T-helper 1 cell treated with Interleukin-12 subunit alpha and Interleukin-12 subunit beta and Interleukin-4 antibody, amounts not matched to agents 30 ng/mL and 1 ng/mL, for 36 hours (primary cell): ENCODE measurements around the gene TMEM131L. TPM values are rescaled to one million over a fixed set of nuclear protein-coding genes. Genes with fewer than 3 reads are reported as not detected.

ENCODE experiments used
- intact Hi-C: fragments of 100-400 bp; cut with micrococcal nuclease; formaldehyde crosslinking; loops from one replicate; pipeline ENCODE4 v1.15.1; 2024
- total RNA-seq: library from RNA; stranded (reverse); gene quantifications from 2 replicates; pipeline ENCODE4 v1.2.3, GENCODE V29; 2022

Gene TMEM131L
- total RNA-seq, 1 donor from 2014 or later, result 35.0 TPM

DNA sequence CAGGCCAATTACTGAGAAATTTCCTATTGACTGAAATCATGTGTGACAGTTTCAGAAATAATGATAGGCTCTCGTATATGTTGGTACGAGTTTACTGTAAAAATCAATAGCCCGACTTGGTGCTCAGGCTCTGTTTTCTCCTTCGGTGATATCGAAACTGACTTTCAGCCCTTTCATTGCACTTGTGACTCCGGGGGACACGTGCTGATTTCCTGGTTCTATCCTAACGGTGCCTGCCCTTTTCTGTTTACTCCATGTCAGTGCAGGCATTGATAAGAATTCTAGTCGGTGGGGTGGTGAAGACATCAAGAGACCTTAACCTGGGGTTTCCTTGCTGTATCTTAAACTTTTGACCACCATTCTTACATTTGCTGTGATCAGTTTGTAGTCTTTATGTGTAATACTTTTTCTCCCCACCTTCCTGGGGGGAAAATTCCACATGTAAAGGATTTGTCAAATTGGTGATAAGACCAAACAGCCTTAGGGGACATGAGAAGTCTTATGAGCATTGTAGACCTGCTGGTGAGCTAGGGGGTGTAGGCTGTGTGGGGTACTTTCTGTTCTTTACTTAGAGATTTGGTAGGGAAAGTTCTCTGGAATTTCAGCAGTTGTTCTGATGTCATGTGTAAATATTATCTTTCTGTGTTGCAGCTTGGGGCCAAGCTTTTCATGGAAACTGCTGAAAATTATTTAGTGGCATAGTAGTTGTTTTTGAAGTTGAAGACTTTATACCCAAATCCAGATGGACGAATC is 52.7 kb downstream of the TMEM131L start:
- intact Hi-C loops, result no loop called here

DNA sequence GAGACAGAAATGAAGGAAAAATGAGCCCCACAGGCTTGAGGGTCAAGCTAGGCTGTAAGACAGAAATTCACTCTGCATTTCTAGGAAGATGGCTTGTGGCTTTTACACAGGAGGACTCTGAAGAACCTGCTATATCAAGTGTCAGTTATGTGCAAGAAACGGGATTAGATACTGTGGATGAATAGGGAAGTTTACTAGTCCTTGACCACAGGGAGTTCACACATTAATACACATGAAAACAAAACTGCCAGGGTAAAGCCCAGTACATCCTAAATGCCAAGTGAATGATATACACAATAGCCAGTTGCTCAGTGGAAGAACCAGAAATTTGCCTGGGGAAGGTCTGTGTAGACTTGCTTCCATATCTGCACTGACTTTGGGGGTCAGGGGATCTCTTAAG is 53.5 kb downstream of the TMEM131L start:
- intact Hi-C loops, result loop anchor here (5.0 kb wide), 1 partner anchor 982 kb away; the partner anchor contains the start of gene FBXW7

DNA sequence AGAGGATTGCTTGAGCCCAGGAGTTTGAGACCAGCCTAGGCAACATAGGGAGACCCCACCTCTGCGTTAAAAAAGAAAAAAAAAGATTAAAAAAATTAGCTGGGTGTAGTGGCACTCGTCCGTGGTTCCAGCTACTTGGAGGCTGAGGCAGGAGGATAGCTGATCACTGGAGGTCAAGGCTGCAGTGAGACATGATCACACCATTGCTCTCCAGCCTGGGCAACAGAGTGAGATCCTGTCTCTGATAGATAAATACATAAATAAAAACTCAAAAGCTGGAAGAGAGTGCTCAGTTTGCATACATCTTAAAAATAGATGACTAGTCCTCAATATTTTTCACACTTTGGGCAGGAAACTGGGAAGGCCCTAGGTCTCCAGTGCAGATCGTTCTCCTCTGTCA is 54.1 kb downstream of the TMEM131L start:
- intact Hi-C loops, result loop anchor here (5.0 kb wide), 1 partner anchor 983 kb away; the partner anchor contains the start of gene FBXW7

DNA sequence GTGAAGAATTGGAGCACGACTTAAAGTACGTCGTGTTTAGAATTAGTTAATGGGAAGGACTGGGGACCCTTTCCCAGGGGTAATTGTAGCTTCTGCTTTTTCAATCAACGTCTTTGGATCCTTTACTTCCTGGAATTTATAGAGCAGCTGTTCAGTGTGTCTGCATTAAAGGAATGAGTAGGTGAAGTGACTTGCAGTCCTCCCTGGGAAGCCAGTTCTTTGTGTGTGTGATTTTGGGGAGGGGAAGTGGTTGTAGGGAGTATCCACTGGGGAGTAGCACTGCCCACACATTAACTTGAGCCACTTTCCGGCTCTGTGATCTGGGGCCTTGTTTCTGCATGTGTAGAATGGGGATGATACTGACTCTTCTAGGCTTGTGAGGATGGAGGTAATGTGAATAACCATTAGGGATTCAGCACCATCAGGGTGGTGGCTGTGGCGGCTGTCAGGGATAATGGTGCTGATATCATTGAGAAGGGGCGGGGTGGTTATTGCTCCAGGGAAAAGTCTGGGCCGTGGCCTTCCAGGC is 54.7 kb downstream of the TMEM131L start:
- intact Hi-C loops, result loop anchor here (5.0 kb wide), 1 partner anchor 984 kb away; the partner anchor contains the start of gene FBXW7

DNA sequence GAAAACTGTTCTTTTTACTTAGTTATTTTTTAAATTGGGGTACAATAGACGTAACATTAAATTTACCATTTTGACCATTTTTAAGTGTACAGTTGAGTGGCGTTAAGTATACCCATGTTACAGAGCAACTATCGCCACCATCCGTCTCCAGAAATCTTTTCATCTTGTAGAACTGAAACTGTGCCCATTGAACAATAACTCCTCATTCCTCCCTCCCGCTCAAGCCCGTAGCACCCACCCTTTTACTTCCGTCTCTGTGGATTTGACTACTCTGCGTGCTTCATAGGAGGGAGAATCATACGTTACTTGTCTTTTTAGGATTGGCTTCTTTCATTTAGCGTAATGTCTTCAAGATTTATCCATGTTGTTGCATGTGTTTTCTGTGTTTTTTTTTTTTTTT is 55.3 kb downstream of the TMEM131L start:
- intact Hi-C loops, result loop anchor here (5.0 kb wide), 1 partner anchor 984 kb away; the partner anchor contains the start of gene FBXW7

DNA sequence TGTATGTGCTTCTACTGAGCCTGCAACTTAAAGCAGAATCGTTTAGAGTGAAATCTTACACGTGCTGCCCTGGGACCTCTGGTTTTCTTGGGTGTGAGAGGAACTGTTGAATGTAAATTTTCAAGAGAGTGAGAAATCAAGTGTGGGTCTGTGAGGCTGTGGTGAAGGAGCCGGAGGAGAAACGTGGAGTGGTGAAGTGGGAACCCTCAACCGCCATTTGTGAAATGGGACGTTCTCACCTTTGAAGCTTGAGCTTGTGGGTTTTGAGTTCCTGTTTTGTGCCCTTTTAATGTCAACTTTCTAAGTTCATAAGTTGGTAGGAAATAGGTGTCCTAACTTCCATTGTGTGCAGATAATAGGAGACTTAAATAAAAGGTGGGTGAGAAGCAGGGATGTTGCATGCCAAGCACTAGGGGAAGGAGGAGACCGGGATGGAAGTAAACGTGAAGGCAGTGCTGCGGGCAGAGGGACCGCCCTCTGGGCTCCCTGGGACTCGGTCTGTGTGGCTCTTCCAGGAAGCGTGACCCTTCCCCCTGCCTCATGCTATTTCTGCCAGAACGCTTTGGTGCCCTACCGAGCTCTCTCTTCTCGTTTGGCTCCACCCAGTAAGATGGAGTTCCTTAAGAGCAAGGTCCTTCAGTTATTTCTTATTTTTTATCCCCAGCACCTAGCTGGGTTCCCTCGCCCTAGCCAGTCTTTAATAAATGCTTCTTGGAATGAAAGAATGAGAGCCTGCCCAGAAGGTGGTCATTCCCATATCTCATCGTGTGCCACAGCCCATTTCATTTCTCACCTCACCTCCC is 56.0 kb downstream of the TMEM131L start:
- intact Hi-C loops, result loop anchor here (1.0 to 5.0 kb wide), 10 partner anchors 8 to 985 kb away; partner anchors contain the start of genes FBXW7 and MND1

DNA sequence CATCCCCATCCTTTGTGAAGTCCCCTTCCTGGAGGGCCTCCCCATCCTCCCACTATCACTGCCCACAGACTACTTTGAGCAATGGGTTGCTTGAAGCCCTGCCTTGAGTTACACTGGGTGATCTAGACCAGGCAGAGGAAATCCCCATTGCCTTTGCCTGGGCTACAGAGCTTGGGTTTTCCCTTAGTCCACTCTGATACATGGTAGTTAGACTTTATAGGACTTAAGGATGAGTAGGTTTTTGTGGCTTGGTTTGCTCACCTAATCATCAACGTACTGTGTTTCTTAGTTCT is 56.6 kb downstream of the TMEM131L start:
- intact Hi-C loops, result loop anchor here (1.0 to 5.0 kb wide), 10 partner anchors 8 to 985 kb away; partner anchors contain the start of genes FBXW7 and MND1

DNA sequence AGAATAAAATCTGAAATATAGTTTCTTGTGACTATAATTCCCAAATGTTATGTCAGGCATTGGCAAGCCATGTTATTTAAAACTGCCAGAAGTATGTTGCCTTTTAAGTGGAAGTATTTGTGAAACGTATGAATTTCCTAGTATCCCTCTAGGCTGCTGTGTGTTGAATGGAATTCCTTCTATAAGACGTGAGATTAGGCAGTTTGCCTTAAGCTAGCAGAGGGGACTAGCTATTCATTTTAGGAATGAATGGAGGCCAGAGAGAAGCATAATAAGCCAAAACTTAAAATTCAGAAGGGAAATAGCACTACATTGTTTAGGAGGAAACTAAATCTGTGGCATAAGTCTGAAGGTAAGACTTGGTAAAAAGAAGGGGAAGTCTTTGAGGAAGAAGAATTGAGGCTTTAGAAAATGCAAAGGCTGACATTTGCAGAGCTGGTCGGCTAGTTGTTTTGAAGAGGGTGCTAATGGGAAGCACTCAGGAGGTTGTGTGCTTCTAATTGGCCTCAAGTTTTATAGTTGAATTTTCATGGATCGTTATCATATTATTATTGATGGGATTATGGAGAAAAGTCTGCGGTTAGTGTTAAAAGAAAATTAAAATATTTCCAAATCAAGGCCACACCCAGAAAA is 57.1 kb downstream of the TMEM131L start:
- intact Hi-C loops, result loop anchor here (2.0 to 5.0 kb wide), 3 partner anchors 128 to 986 kb away; partner anchors contain the start of genes FBXW7 and MND1

DNA sequence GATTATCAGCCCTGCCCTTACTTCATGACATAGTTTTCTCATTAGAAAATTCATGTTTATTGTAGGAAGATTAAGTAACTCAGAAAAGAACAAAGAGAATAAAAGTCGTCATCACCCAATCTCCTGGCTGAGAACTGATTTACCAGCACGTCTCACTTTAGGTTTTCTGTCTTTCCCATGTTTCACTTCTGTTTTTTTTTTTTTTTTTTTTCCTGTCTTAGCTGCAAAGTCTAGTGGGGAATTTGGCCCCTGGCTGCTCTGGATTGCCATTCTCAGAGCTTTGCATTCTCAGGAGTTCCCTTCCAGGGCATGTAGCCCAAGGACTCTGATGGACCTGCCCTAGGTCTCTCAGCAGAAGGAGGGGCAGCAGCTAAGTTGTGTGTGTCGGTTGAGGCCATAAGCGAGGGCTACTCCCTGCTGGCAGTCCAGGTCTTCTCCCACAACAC is 57.8 kb downstream of the TMEM131L start:
- intact Hi-C loops, result loop anchor here (2.0 to 5.0 kb wide), 3 partner anchors 127 to 987 kb away; partner anchors contain the start of genes FBXW7 and MND1

DNA sequence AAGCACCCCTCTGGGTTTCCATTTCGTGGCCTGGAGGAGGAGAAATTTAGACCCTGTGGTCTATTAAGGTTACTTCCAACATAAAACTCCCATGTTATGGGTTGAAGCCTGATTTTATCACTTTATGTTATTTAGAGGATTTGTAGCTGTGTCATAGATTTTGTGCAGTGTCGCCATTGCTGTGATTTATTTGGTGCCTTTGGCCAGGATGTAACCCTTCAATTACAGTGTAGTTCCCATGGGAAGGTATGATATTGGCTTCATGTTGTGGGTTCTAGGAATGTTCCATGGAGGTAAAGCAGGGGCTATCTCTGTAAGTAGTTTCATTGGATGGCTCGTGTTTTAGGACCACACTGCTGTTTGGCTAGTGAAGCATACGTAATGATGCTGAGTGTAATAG is 58.5 kb downstream of the TMEM131L start:
- intact Hi-C loops, result loop anchor here (1.0 to 5.0 kb wide), 2 partner anchors 100 to 987 kb away; partner anchors contain the start of gene FBXW7

DNA sequence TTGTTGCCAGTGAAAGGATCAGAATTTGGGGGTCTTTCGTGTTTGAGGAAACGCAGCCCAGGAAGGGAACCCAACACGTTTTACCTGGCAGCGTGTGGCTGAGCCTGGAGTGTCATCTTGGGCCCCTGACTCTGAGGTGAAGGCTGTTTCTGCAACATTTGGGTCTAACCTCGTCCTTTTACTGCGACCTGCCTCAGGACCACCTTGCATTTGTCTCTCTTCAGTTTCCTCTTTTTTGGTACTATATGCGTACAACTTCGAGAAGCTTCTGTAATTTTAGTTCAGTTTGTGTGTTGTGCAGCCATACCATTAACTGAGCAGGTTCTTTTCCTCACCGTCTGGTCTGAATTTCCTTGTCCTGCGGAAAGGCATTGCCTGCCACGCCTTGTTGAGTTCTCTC is 61.5 kb downstream of the TMEM131L start:
- intact Hi-C loops, result no loop called here

DNA sequence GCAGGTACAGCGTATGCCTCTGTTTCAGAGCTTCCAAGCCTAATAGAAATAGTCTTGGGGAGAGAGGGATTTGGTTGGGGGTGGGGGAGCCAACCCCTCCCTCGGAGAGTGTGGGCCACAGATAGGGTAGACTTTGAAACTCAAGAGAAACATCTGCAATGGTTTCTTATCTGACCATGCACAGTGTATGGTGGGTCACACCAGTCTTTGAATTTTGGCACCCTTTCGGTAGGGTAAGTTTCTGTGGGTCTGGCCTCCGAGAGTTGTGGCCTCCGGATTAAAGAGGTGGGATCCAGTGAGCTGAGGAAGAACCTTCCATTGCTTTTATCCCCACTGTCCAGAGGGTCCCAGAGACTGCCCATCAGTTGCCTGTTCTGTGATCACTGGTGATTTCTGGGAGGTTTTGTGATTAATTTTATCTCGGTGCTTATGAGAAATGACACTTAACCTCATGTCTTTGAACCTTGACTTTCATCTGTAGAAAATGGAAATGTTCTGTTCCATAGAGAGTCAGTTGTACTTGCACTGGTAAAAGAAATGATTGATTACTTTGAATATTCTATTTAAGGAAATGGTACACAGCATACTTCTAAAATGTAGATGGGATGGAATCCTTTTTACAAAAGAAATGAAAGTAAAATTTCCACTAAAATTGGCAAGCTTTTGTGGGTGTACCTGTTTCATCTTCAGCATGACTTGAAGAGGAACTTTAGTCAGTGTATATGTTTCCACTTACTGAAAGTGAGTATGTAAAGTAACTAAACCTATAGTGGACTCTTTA is 62.7 kb downstream of the TMEM131L start:
- intact Hi-C loops, result loop anchor here (1.0 kb wide), 1 partner anchor 9 kb away; no protein-coding TSS in a partner anchor

DNA sequence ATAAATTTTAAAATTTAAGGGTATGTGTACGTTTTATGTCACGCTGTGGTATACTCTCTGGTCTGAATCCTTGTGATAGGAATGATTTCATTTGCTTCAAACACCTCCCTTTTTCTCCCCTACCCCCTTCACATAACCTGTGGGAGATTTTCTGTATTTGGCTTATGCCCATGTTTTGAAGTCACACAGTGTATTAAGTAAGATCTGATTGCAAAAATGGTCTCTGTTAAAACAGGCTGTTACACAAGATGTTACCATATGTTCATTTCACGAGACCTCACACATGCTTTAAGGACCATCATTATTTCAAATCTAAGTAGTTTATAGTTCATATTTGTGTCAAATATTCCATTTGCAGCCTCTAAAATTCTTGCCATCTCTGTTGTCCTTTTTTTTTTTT is 63.5 kb downstream of the TMEM131L start:
- intact Hi-C loops, result loop anchor here (1.0 kb wide), 2 partner anchors 7 to 9 kb away; no protein-coding TSS in a partner anchor

DNA sequence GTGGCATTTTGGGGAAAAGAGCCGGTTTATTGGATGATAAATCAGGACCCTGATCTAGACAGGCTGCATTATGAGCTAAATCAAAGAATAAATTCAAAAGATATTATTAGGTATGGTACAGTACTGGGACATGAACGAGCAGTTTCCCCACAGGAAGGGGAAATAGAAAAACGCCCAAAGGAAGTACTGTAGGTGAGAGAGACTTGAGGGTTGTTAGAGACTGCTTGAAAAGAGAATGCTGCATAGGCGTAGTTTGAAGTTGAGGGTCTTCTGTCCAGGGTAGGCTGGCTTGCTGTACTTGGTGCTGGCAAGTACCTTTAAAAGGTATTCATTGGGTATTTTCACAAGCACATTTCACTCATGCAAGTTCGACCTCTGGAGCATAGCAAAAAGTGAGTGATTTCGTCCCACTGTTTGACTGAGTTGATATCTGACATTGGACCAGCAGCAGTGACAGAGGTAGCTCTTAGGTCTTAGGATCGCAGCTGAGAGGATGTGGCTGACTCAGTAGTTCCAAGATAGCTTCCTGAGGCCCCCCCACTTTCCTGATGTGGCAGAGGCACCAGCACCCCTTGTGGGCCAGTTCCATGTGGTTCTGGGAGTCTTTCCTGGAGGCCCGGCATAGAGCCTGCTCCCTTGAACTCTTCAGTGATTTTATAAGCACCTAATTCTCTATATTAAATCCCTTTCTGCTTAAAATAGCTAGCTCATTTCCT is 64.3 kb downstream of the TMEM131L start:
- intact Hi-C loops, result loop anchor here (1.0 kb wide), 1 partner anchor 8 kb away; no protein-coding TSS in a partner anchor

DNA sequence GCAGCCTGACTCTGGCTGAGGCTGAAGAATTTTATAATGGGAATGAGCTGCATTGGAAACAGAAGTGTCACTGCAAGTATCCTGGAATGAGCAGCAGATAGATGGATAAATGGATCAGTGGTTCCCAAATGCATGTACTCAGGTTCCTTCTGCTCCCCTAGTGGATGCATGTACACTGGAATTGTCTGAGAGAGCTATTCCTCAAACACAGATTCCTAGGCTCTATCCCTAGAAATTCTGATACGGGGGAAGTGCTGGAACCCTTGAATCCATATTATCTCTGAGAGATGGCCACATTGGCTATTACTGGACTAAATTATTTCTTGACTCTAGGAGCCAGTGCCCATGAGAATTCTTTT is 64.8 kb downstream of the TMEM131L start:
- intact Hi-C loops, result loop anchor here (1.0 kb wide), 1 partner anchor 9 kb away; no protein-coding TSS in a partner anchor

DNA sequence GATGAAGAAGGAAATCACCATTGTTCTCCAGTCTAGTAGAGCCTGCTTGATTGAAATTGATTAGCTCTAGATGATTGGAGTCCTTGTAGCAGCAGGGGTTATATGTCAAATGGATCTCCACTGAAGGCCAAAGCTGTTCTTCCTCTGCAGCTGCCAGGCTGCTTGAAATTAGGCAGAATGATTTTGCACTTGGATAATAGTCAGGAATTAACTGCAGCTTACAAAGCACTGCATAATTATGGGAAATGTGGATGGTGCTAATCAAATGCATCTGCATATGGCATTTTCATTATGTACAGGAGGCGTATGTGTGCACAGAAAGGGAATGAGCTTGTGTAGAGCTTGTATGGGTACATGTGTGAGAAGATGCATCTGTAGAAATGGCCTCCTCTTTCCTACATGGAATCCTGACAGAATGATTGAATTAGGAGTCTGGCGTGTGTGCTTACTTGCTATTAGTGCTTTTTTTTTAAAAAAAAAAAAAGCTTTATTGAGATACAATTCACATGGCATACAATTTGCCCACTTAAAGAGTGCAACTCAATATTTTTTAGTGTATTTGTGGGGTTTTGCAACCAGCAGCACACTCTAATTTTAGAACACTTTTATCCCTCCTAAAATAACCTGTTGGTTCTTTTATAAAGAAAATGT is 65.9 kb downstream of the TMEM131L start:
- intact Hi-C loops, result no loop called here

DNA sequence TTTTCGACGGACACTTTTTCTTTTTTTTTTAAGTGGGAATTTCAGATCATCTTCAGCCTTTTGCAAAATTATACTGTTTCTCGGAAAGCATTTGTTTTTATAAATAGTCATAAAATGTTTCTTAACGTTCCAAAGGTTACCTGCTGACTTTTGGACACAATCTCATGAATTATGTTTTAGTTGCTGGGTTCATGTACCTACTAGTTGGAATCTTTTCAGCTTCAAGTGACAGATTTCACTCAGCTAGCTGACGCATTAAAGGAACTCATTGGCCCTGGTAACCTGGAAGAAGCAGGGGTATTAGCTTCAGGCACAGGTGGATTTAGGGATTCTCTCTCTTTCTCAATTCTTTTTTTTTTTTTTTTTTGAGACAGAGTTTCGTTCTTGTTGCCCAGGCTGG is 66.5 kb downstream of the TMEM131L start:
- intact Hi-C loops, result no loop called here

DNA sequence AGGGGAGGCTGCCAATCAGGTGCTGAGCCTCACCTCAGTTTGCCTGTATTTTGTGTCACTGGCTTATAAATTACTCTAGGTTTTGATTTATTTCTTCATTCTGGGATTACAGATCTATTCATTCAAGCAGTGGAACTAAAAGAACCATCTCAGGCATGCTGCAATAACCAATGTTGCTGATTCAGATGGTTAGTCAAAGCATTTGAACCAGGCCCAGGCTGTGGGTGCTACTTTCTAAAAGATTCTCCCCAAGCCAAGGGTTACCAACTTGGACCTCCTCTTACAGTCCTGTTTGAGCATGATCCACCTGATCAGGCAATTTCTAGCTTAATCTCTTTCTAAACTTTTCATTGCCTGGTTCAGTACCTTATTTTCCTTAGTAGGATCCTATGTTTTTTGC is 67.2 kb downstream of the TMEM131L start:
- intact Hi-C loops, result no loop called here
